ENCODE measurements around the gene ROBO1. TPM values are rescaled to one million over a fixed set of nuclear protein-coding genes. Genes with fewer than 3 reads are reported as not detected.
"Not testable (repeated sequence)": the region's sequence is repeated elsewhere in the genome, so short reads cannot be mapped to it uniquely, and the experiment has no call there.

The ROBO1 gene
- total and polyA plus RNA-seq, 3 experiments from 2014 or later: 0.54 to 0.59 (median 0.55) TPM

- ChIA-PET CTCF (no interaction called here), POLR2A (no interaction called here)
- Histone ChIP-seq H3K27me3 (ENCODE audit: insufficient read depth, low read length, poor library complexity, severe bottlenecking) (no peaks in the 10 kb centered on the region), H3K4me3 (ENCODE audit: low read length) (no peak overlapping the region), H3K9me3 (ENCODE audit: low read length) (no peaks in the 10 kb centered on the region), H3K27ac (ENCODE audit: low read depth, low read length) (no peak overlapping the region), H3K36me3 (ENCODE audit: insufficient read depth, low read length) (no peaks in the 10 kb centered on the region), H3K4me1 (ENCODE audit: insufficient read depth, low read length) (no peaks in the 10 kb centered on the region)
- H3K4me1 Mint-ChIP-seq: no peaks in the 10 kb centered on the region
- no peaks in the 10 kb centered on the region for H3K27me3 Mint-ChIP-seq
- no peak overlapping the region for H3K4me3 Mint-ChIP-seq
- DNase-seq: no peak
- H3K36me3 Mint-ChIP-seq: peaks cover 0 to 2% (median 0%) of the 10 kb centered on the region in 3 donors
- H3K27ac Mint-ChIP-seq: no peak overlapping the region
- H3K9me3 Mint-ChIP-seq: peaks cover 2 to 25% (median 8%) of the 10 kb centered on the region in 5 donors
These were observed 1005.7 kb downstream of the ROBO1 start for GRCh38 chr3:78762121-78762520.

- Mint-ChIP-seq H3K36me3 (peaks cover 0 to 2% (median 0%) of the 10 kb centered on the region in 3 donors), H3K27me3 (no peaks in the 10 kb centered on the region), H3K9me3 (peaks cover 2 to 24% (median 8%) of the 10 kb centered on the region in 5 donors), H3K4me3 (no peak overlapping the region), H3K27ac (no peak overlapping the region), H3K4me1 (no peaks in the 10 kb centered on the region)
- DNase-seq: no peak
- H3K36me3 ChIP-seq (ENCODE audit: insufficient read depth, low read length): no peaks in the 10 kb centered on the region
- no peaks in the 10 kb centered on the region for H3K9me3 ChIP-seq (ENCODE audit: low read length)
- no peaks in the 10 kb centered on the region for H3K4me1 ChIP-seq (ENCODE audit: insufficient read depth, low read length)
- H3K27ac ChIP-seq (ENCODE audit: low read depth, low read length): no peak overlapping the region
- no peaks in the 10 kb centered on the region for H3K27me3 ChIP-seq (ENCODE audit: insufficient read depth, low read length, poor library complexity, severe bottlenecking)
- ChIA-PET POLR2A (no interaction called here), CTCF (no interaction called here)
- H3K4me3 ChIP-seq (ENCODE audit: low read length): no peak overlapping the region
These were observed 1006.7 kb downstream of the ROBO1 start for GRCh38 chr3:78761126-78761525.

DNA sequence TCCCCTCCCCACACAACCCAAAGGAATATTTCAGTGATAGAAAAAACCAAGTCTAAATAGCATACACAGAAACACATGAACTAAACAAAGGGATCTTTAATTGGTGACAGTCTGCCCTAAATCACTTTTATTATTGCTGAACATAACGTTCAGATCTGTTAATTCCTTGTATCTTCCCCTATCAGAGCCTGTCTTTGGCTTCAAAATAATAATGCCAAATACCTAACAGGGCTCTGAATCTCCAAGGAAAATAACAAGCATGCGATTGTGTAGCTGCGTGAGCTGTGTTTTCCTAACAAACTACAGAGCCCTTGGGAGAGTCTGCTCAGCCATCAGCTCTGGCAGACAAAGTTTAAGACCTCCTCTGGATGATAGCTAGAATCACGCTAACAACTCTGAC lies 1010.1 kb downstream of the ROBO1 start:
- no peak overlapping the region for H3K4me3 Mint-ChIP-seq
- Histone ChIP-seq H3K27me3 (ENCODE audit: insufficient read depth, low read length, poor library complexity, severe bottlenecking) (no peaks in the 10 kb centered on the region), H3K4me3 (ENCODE audit: low read length) (no peak overlapping the region), H3K4me1 (ENCODE audit: insufficient read depth, low read length) (no peaks in the 10 kb centered on the region), H3K27ac (ENCODE audit: low read depth, low read length) (no peak overlapping the region), H3K9me3 (ENCODE audit: low read length) (no peaks in the 10 kb centered on the region), H3K36me3 (ENCODE audit: insufficient read depth, low read length) (no peaks in the 10 kb centered on the region)
- DNase-seq: no peak
- H3K27ac Mint-ChIP-seq: no peak overlapping the region
- H3K9me3 Mint-ChIP-seq: peaks cover 7 to 20% (median 16%) of the 10 kb centered on the region in 5 donors
- ChIA-PET POLR2A (no interaction called here), CTCF (no interaction called here)
- no peaks in the 10 kb centered on the region for H3K4me1 Mint-ChIP-seq
- H3K27me3 Mint-ChIP-seq: no peaks in the 10 kb centered on the region
- peaks cover 0 to 2% (median 0%) of the 10 kb centered on the region in 3 donors for H3K36me3 Mint-ChIP-seq

DNA sequence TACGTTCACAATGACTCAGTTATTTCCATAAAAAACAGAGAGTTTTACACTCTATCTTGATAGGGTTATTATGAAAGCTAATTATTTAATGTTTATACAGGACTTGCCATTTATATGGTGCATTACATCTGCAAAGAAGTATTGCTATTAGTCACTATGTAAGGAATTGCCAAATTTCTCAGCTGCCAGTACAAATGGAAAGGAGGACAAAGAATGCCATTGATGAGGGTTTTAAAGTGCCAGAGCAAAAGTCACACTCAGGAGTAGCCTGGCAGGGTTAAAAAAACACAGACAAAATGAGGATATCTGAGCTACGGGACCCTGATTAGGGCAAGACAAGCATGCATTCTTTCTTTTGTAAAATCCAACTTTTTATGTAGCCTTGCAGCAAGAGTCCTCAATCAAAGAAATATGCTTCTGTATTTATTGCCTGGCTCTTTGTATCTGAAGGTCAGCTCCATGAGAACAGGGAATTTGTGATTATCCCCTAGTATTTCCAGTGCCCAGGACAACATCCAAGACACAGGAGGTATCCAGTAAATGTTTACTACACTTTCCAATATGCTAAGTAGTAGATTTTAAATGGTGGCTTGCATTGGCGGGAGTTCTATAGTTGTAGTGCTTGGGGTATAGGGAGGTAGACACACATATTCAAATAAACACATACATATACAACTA lies 1013.6 kb downstream of the ROBO1 start:
- Mint-ChIP-seq H3K27me3 (no peaks in the 10 kb centered on the region), H3K27ac (no peak overlapping the region), H3K4me3 (no peak overlapping the region), H3K9me3 (peaks cover 7 to 20% (median 13%) of the 10 kb centered on the region in 5 donors), H3K36me3 (no peaks in the 10 kb centered on the region), H3K4me1 (no peaks in the 10 kb centered on the region)
- no peak for DNase-seq
- Histone ChIP-seq H3K27ac (ENCODE audit: low read depth, low read length) (no peak overlapping the region), H3K4me3 (ENCODE audit: low read length) (no peak overlapping the region), H3K27me3 (ENCODE audit: insufficient read depth, low read length, poor library complexity, severe bottlenecking) (no peaks in the 10 kb centered on the region), H3K4me1 (ENCODE audit: insufficient read depth, low read length) (no peaks in the 10 kb centered on the region), H3K9me3 (ENCODE audit: low read length) (no peaks in the 10 kb centered on the region), H3K36me3 (ENCODE audit: insufficient read depth, low read length) (no peaks in the 10 kb centered on the region)
- ChIA-PET CTCF (no interaction called here), POLR2A (no interaction called here)

DNA sequence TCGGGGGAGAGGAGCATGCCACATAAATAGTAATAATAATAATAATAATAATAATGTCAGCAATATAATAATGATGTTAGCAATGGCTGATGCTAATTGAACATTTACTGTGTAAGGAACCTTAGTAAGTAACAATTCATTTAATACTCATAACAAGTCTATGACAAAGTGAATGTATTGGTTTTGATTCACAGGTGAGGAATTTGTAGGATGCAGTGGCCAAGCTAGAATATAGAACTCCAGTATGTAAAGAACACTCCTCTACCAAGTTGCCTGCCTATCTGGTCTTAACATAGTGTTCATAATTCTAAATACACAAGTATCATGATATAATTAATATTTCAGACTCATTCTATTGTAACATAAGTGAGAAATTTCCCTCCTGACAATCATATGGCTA lies 1016.5 kb downstream of the ROBO1 start:
- Mint-ChIP-seq H3K9me3 (peaks cover 6 to 21% (median 11%) of the 10 kb centered on the region in 5 donors), H3K4me3 (no peak overlapping the region), H3K4me1 (no peaks in the 10 kb centered on the region), H3K36me3 (no peaks in the 10 kb centered on the region), H3K27me3 (no peaks in the 10 kb centered on the region), H3K27ac (no peak overlapping the region)
- Histone ChIP-seq H3K9me3 (ENCODE audit: low read length) (no peaks in the 10 kb centered on the region), H3K27me3 (ENCODE audit: insufficient read depth, low read length, poor library complexity, severe bottlenecking) (no peaks in the 10 kb centered on the region), H3K27ac (ENCODE audit: low read depth, low read length) (no peak overlapping the region), H3K4me1 (ENCODE audit: insufficient read depth, low read length) (no peaks in the 10 kb centered on the region), H3K36me3 (ENCODE audit: insufficient read depth, low read length) (no peaks in the 10 kb centered on the region), H3K4me3 (ENCODE audit: low read length) (no peak overlapping the region)
- POLR2A ChIA-PET: no interaction called here
- DNase-seq: no peak
- CTCF ChIA-PET: no interaction called here

DNA sequence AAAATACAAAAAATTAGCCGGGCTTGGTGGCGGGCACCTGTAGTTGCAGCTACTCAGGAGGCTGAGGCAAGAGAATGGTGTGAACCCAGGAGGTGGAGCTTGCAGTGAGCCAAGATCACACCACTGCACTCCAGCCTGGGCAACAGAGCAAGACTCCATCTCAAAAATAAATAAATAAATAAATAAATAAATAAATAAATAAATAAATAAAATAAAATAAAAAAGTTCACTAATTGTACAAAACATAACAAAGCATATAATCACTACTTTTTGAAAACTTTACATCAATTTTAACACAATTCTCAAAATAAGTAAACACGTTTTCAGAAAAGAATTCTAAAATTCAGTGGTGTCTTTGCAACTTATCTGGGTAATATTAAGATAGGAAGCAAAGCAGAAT lies 1017.5 kb downstream of the ROBO1 start:
- H3K4me3 Mint-ChIP-seq; H3K27ac Mint-ChIP-seq; DNase-seq; H3K27ac ChIP-seq (ENCODE audit: low read depth, low read length); H3K9me3 ChIP-seq (ENCODE audit: low read length); H3K4me3 ChIP-seq (ENCODE audit: low read length); POLR2A ChIA-PET; H3K36me3 Mint-ChIP-seq; H3K4me1 ChIP-seq (ENCODE audit: insufficient read depth, low read length); H3K4me1 Mint-ChIP-seq; H3K27me3 Mint-ChIP-seq; CTCF ChIA-PET; H3K36me3 ChIP-seq (ENCODE audit: insufficient read depth, low read length); H3K27me3 ChIP-seq (ENCODE audit: insufficient read depth, low read length, poor library complexity, severe bottlenecking): not testable (repeated sequence)
- peaks cover 8 to 27% (median 14%) of the 10 kb centered on the region in 5 donors for H3K9me3 Mint-ChIP-seq

DNA sequence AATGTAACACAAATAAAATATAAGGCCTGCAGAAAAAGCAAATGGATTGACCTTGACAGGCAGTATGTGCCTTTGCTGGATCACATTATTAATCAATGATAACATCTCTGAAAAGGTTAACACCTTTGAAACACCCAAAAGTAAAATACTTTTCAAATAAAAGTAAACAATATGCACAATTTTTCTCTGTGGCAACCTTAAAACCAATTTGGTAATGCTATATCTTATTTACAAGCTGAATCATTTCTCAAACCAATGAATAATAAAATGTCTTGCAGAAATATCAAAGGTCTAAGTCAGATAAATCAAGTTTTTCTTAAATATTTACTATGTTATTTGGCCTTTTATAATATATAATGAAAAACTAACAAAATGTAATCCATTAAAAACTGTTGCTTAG lies 1018.7 kb downstream of the ROBO1 start:
- Mint-ChIP-seq H3K4me1 (no peaks in the 10 kb centered on the region), H3K4me3 (no peak overlapping the region), H3K27me3 (no peaks in the 10 kb centered on the region), H3K36me3 (no peaks in the 10 kb centered on the region), H3K27ac (no peak overlapping the region), H3K9me3 (peaks cover 4 to 32% (median 11%) of the 10 kb centered on the region in 5 donors)
- no peaks in the 10 kb centered on the region for H3K4me1 ChIP-seq (ENCODE audit: insufficient read depth, low read length)
- H3K9me3 ChIP-seq (ENCODE audit: low read length): no peaks in the 10 kb centered on the region
- H3K4me3 ChIP-seq (ENCODE audit: low read length): no peak overlapping the region
- ChIA-PET CTCF (no interaction called here), POLR2A (no interaction called here)
- H3K27ac ChIP-seq (ENCODE audit: low read depth, low read length): no peak overlapping the region
- H3K27me3 ChIP-seq (ENCODE audit: insufficient read depth, low read length, poor library complexity, severe bottlenecking): no peaks in the 10 kb centered on the region
- no peak for DNase-seq
- H3K36me3 ChIP-seq (ENCODE audit: insufficient read depth, low read length): no peaks in the 10 kb centered on the region

DNA sequence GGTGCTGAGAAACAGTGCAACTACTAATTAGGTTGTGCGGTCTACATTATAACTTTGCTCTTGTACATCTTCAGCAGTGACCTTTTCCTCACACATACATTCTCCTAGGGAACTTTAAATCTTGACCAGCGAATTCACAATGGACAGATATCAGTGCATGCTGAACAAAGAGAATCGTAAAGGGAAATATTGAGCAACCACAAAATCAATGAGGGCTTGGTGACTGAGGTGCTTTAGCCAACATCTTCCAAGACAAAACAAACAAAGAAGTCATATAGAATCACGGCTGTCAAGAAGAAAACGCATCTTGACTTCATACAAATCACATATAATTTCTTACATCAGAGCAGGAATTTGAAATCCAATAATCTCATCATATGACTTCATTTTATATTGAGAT lies 1022.0 kb downstream of the ROBO1 start:
- Histone ChIP-seq H3K27ac (ENCODE audit: low read depth, low read length) (no peak overlapping the region), H3K4me3 (ENCODE audit: low read length) (no peak overlapping the region), H3K27me3 (ENCODE audit: insufficient read depth, low read length, poor library complexity, severe bottlenecking) (no peaks in the 10 kb centered on the region), H3K9me3 (ENCODE audit: low read length) (no peaks in the 10 kb centered on the region), H3K4me1 (ENCODE audit: insufficient read depth, low read length) (no peaks in the 10 kb centered on the region), H3K36me3 (ENCODE audit: insufficient read depth, low read length) (no peaks in the 10 kb centered on the region)
- Mint-ChIP-seq H3K4me1 (no peaks in the 10 kb centered on the region), H3K27ac (no peak overlapping the region), H3K4me3 (no peak overlapping the region), H3K9me3 (peaks cover 2 to 32% (median 12%) of the 10 kb centered on the region in 5 donors), H3K27me3 (no peaks in the 10 kb centered on the region), H3K36me3 (no peaks in the 10 kb centered on the region)
- no peak for DNase-seq
- POLR2A ChIA-PET: no interaction called here
- CTCF ChIA-PET: no interaction called here

DNA sequence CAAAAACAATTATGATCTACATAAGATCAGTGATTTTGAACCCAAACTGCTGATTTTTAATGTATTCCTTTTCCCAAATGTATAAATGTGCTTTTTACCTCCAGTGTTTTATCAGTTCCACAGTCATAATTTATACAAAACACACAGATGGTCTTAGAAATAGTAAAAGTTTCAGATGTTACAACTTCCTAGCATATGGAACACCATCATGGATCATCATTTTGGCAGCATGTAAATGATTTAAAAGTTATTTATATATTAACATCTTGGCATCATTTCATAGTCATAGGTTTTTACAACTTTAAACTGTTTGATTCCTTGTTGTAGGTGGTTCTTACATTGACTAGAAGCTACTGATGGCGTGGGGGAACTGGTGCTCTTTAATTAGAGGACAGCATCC lies 1025.3 kb downstream of the ROBO1 start:
- no peaks in the 10 kb centered on the region for H3K4me1 ChIP-seq (ENCODE audit: insufficient read depth, low read length)

More for the DNA sequence above, 1025.3 kb downstream of the ROBO1 start:
- Histone ChIP-seq H3K27ac (ENCODE audit: low read depth, low read length) (no peak overlapping the region), H3K4me3 (ENCODE audit: low read length) (no peak overlapping the region), H3K9me3 (ENCODE audit: low read length) (no peaks in the 10 kb centered on the region), H3K27me3 (ENCODE audit: insufficient read depth, low read length, poor library complexity, severe bottlenecking) (no peaks in the 10 kb centered on the region), H3K36me3 (ENCODE audit: insufficient read depth, low read length) (no peaks in the 10 kb centered on the region)
- Mint-ChIP-seq H3K4me3 (no peak overlapping the region), H3K4me1 (no peaks in the 10 kb centered on the region), H3K9me3 (peaks cover 2 to 34% (median 12%) of the 10 kb centered on the region in 5 donors), H3K36me3 (no peaks in the 10 kb centered on the region), H3K27ac (no peak overlapping the region), H3K27me3 (no peaks in the 10 kb centered on the region)
- no peak for DNase-seq
- ChIA-PET CTCF (no interaction called here), POLR2A (no interaction called here)
